IMR-90 (cell line): ENCODE data around the gene GPD1. TPM values are rescaled to one million over a fixed set of nuclear protein-coding genes. Genes with fewer than 3 reads are reported as not detected.

Experiments
- ATAC-seq: fragments of 200-7000 bp; cut with Tn5 transposase; 2 replicates; pipeline ENCODE4 v1.9.1; 2020; ENCODE audit warnings: low read depth, mild to moderate bottlenecking, moderate library complexity
- BruUV-seq: library from RNA; stranded (reverse); fragments of 400-500 nt; replicated peaks from 2 replicates; lab custom pipeline; 2021; lab: Mats Ljungman, UMichigan
- CTCF ChIA-PET: fragments of 300-600 bp; formaldehyde crosslinking; extraction: SDS; loops from one replicate; lab custom pipeline; 2021; ENCODE audit warnings: antibody characterized with exemption; lab: Yijun Ruan, JAX
- POLR2A ChIA-PET: fragments of 300-600 bp; sonication (Branson Sonifier 250); formaldehyde crosslinking; loops from one replicate; lab custom pipeline; 2022; ENCODE audit warnings: antibody characterized with exemption; ENCODE audit not compliant: unreplicated experiment; lab: Charles Lee
- DNase-seq: peaks from one replicate; pipeline ENCODE4 v3.0.0; 2013
- H2AFZ ChIP-seq: replicated peaks from 2 replicates; pipeline ENCODE3; 2013; ENCODE audit warnings: low read length, mild to moderate bottlenecking; ENCODE audit not compliant: poor library complexity
- H2AK5ac ChIP-seq: 2 replicates; pipeline ENCODE4 v1.6.1; 2013; ENCODE audit warnings: low read depth, low read length, inconsistent platforms
- H2AK9ac ChIP-seq: replicated peaks from 2 replicates; pipeline ENCODE3; 2013; ENCODE audit warnings: mild to moderate bottlenecking, low read depth, low read length, moderate library complexity; ENCODE audit not compliant: poor library complexity
- H2BK120ac ChIP-seq: 2 replicates; pipeline ENCODE4 v1.6.1; 2013; ENCODE audit warnings: low read depth, low read length, inconsistent platforms
- H2BK15ac ChIP-seq: 3 replicates; pipeline ENCODE4 v1.6.1; 2013; ENCODE audit warnings: low read depth, low read length, inconsistent platforms
- H2BK20ac ChIP-seq: 2 replicates; pipeline ENCODE4 v1.6.1; 2013; ENCODE audit warnings: low read depth, mild to moderate bottlenecking, inconsistent platforms, low read length, moderate library complexity
- H2BK5ac ChIP-seq: 2 replicates; pipeline ENCODE4 v1.6.1; 2013; ENCODE audit warnings: mild to moderate bottlenecking, low read depth, low read length, inconsistent platforms; ENCODE audit not compliant: poor library complexity, severe bottlenecking
- H3K14ac ChIP-seq: replicated peaks from 2 replicates; pipeline ENCODE4 v1.6.1; 2013; ENCODE audit warnings: low read depth, low read length, inconsistent platforms
- H3K18ac ChIP-seq: 2 replicates; pipeline ENCODE4 v1.6.1; 2013; ENCODE audit warnings: low read depth, low read length, control low read depth
- H3K23ac ChIP-seq: 2 replicates; pipeline ENCODE4 v1.6.1; 2013; ENCODE audit warnings: low read depth, low read length, inconsistent platforms
- H3K27ac ChIP-seq: 2 replicates; pipeline ENCODE4 v1.5.1; 2013; ENCODE audit warnings: mild to moderate bottlenecking, control low read depth, low read length; ENCODE audit not compliant: insufficient read depth
- H3K27me3 ChIP-seq: 2 replicates; pipeline ENCODE4 v1.6.1; 2013; ENCODE audit warnings: low read length; ENCODE audit not compliant: control insufficient read depth, insufficient read depth
- H3K36me3 ChIP-seq: 2 replicates; pipeline ENCODE4 v1.6.1; 2013; ENCODE audit warnings: low read length, mixed read lengths; ENCODE audit not compliant: control insufficient read depth, insufficient read depth
- H3K4ac ChIP-seq: 2 replicates; pipeline ENCODE4 v1.6.1; 2013; ENCODE audit warnings: low read depth, low read length, inconsistent platforms
- H3K4me1 ChIP-seq: 2 replicates; pipeline ENCODE4 v1.6.1; 2013; ENCODE audit warnings: low read length, mixed read lengths; ENCODE audit not compliant: control insufficient read depth, insufficient read depth
- H3K4me2 ChIP-seq: 2 replicates; pipeline ENCODE4 v1.6.1; 2013; ENCODE audit warnings: low read depth, mild to moderate bottlenecking, control low read depth, low read length, moderate library complexity
- H3K4me3 ChIP-seq: 2 replicates; pipeline ENCODE4 v1.5.1; 2013; ENCODE audit warnings: low read depth, mild to moderate bottlenecking, control low read depth, low read length, moderate library complexity; ENCODE audit not compliant: insufficient read depth
- H3K56ac ChIP-seq: 2 replicates; pipeline ENCODE4 v1.6.1; 2013; ENCODE audit warnings: low read length, inconsistent platforms; ENCODE audit not compliant: insufficient read depth; ENCODE audit errors: extremely low read depth
- H3K79me1 ChIP-seq, 2 experiments: 2 replicates each; pipeline ENCODE4 v1.6.1; 2013; ENCODE audit warnings: low read length in 2 of 2, inconsistent platforms in 1 of 2, low read depth in 1 of 2
- H3K9ac ChIP-seq: 2 replicates; pipeline ENCODE4 v1.6.1; 2013; ENCODE audit warnings: low read depth, low read length, control low read depth
- H3K9me1 ChIP-seq: 2 replicates; pipeline ENCODE4 v1.6.1; 2013; ENCODE audit warnings: low read length, inconsistent platforms; ENCODE audit not compliant: insufficient read depth
- H3K9me3 ChIP-seq: 2 replicates; pipeline ENCODE4 v1.6.1; 2013; ENCODE audit warnings: low read length; ENCODE audit not compliant: control insufficient read depth, insufficient read depth
- H4K20me1 ChIP-seq: 2 replicates; pipeline ENCODE4 v1.6.1; 2013; ENCODE audit warnings: low read length, inconsistent platforms; ENCODE audit not compliant: insufficient read depth
- H4K5ac ChIP-seq: 2 replicates; pipeline ENCODE4 v1.6.1; 2013; ENCODE audit warnings: mild to moderate bottlenecking, low read depth, low read length, control low read depth
- H4K8ac ChIP-seq, 2 experiments: 2 replicates each; pipeline ENCODE4 v1.6.1; 2013; ENCODE audit warnings: low read depth in 2 of 2, low read length in 2 of 2, control low read depth in 1 of 2, inconsistent platforms in 1 of 2
- H4K91ac ChIP-seq: 2 replicates; pipeline ENCODE4 v1.6.1; 2013; ENCODE audit warnings: low read depth, low read length, inconsistent platforms; ENCODE audit not compliant: insufficient read depth
- MAFK ChIP-seq: IDR thresholded peaks from 2 replicates; pipeline ENCODE4 v1.6.1; 2012; ENCODE audit warnings: low read depth, low read length, improper control_type of control experiment
- MAZ ChIP-seq: IDR thresholded peaks from 2 replicates; pipeline ENCODE4 v1.6.1; 2012; ENCODE audit warnings: low read depth, mild to moderate bottlenecking, low read length, improper control_type of control experiment, moderate library complexity, borderline replicate concordance
- WGBS, 2 experiments: methylation state at CpG; one replicate each; pipeline versions ENCODE4 v1.1.5 to v1.1.7; 2013; ENCODE audit warnings: missing lambda C conversion rate in 2 of 2; ENCODE audit not compliant: insufficient read length in 1 of 2; ENCODE audit errors: extremely low coverage in 2 of 2; 5-methylcytosine and 5-hydroxymethylcytosine counted together
- dilution Hi-C: fragments of 300-500 bp; cut with HindIII; formaldehyde crosslinking; loops from one replicate; pipeline ENCODE4 v1.14.3; 2018; ENCODE audit warnings: low sequenced_read_pairs; ENCODE audit not compliant: unreplicated experiment
- in situ Hi-C: fragments of 300-500 bp; cut with MboI; formaldehyde crosslinking; loops from 3 replicates; pipeline ENCODE4 v1.14.3; 2019; ENCODE audit warnings: low sequenced_read_pairs, inconsistent platforms, mixed read lengths
- intact Hi-C: fragments of 100-400 bp; cut with micrococcal nuclease; formaldehyde crosslinking; loops from 2 replicates; pipeline ENCODE4 v1.10.0; 2022
- polyA plus RNA-seq, 3 experiments: library from polyadenylated mRNA; depleted of rRNA; stranded (reverse); fragments of >200 nt; gene quantifications; 2 replicates each; pipeline ENCODE4 v1.2.3, GENCODE V29; 2012; ENCODE audit warnings: low replicate concordance in 1 of 3
- total RNA-seq: library from RNA; depleted of rRNA; stranded (reverse); fragments of >200 nt; gene quantifications from 2 replicates; pipeline ENCODE4 v1.2.3, GENCODE V29; 2012

Gene GPD1
- total and polyA plus RNA-seq, 2 of the 4 experiments (the other 2 are of a cell fraction): 0.05 to 0.18 TPM

DNA sequence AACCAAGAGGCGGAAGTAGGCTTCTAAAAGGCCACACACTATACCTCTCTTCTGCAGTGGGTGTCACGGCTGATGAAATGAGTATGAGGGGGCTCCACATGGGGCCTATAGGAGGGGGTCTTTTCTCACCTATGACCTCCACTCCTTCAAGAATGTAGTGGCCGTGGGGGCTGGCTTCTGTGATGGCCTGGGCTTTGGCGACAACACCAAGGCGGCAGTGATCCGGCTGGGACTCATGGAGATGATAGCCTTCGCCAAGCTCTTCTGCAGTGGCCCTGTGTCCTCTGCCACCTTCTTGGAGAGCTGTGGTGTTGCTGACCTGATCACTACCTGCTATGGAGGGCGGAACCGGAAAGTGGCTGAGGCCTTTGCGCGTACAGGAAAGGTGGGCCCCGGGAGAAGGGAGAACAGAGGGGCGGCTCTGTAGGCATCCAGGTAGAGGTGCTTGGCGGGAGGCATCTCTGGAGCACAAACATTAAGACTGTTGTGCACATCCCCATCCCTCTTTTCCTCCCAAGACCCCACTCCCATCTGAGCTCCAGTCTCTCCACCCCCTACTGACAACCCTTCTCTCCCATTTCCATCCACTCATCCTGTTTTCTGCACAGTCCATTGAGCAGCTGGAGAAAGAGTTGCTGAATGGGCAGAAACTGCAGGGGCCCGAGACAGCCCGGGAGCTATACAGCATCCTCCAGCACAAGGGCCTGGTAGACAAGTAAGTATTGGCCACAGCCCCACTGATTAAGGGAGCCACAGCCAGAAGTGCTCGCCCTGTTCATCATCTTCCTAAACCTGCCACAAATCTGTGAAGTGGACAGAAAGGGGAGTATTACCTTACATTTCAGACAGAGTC lies 3.8 kb downstream of the GPD1 start:
- ChIA-PET POLR2A (no interaction called here), CTCF (no interaction called here)
- no peak overlapping the region for H2BK5ac ChIP-seq
- no peak overlapping the region for H4K8ac ChIP-seq
- ATAC-seq: no peak
- no peak overlapping the region for H2BK20ac ChIP-seq
- H2BK120ac ChIP-seq: no peak overlapping the region
- no TSS peak for BruUV-seq
- no peak overlapping the region for H2AK9ac ChIP-seq
- peaks cover 4% of the 10 kb centered on the region for H3K9me1 ChIP-seq
- H3K9ac ChIP-seq: no peak overlapping the region
- H4K20me1 ChIP-seq: 0 out of 2 replicates have a peak, but pooled peaks cover 4% of the 10 kb centered on the region
- no peak overlapping the region for H2BK15ac ChIP-seq
- peaks cover 4% of the 10 kb centered on the region; the same call in 1 of the 2 replicates for H3K27me3 ChIP-seq
- H3K36me3 ChIP-seq: no peaks in the 10 kb centered on the region; the same call in 1 of the 2 replicates
- dilution Hi-C loops (no loop called here), in situ Hi-C loops (no loop called here), intact Hi-C loops (no loop called here)
- H3K18ac ChIP-seq: no peak overlapping the region
- DNase-seq: no peak
- no peak overlapping the region for H3K4me2 ChIP-seq
- H2AK5ac ChIP-seq: no peak overlapping the region
- WGBS, 2 experiments: 77% methylated on average over 5 of the region's 17 CpGs; no CpG with 5 or more reads in 1 of the 2 experiments
- H3K14ac ChIP-seq: no peak overlapping the region
- H3K4me1 ChIP-seq: peaks cover 13% of the 10 kb centered on the region
- TF ChIP-seq MAZ (no peak), MAFK (peak; percentile 10; the same call in 1 of the 2 replicates)
- no peak overlapping the region for H3K4ac ChIP-seq
- no peak overlapping the region for H4K5ac ChIP-seq
- H2AFZ ChIP-seq: no peak overlapping the region
- H3K79me1 ChIP-seq: peaks cover under 1 to 6% of the 10 kb centered on the region in 2 experiments; a peak in 2 of 4 replicates
- H4K91ac ChIP-seq: no peak overlapping the region
- H3K23ac ChIP-seq: no peak overlapping the region
- no peak overlapping the region for H3K4me3 ChIP-seq
- H3K56ac ChIP-seq: no peak overlapping the region
- no peaks in the 10 kb centered on the region for H3K9me3 ChIP-seq
- H3K27ac ChIP-seq: no peak overlapping the region
